Measurements from ENCODE around the gene RNF166.

The RNF166 gene

DNA sequence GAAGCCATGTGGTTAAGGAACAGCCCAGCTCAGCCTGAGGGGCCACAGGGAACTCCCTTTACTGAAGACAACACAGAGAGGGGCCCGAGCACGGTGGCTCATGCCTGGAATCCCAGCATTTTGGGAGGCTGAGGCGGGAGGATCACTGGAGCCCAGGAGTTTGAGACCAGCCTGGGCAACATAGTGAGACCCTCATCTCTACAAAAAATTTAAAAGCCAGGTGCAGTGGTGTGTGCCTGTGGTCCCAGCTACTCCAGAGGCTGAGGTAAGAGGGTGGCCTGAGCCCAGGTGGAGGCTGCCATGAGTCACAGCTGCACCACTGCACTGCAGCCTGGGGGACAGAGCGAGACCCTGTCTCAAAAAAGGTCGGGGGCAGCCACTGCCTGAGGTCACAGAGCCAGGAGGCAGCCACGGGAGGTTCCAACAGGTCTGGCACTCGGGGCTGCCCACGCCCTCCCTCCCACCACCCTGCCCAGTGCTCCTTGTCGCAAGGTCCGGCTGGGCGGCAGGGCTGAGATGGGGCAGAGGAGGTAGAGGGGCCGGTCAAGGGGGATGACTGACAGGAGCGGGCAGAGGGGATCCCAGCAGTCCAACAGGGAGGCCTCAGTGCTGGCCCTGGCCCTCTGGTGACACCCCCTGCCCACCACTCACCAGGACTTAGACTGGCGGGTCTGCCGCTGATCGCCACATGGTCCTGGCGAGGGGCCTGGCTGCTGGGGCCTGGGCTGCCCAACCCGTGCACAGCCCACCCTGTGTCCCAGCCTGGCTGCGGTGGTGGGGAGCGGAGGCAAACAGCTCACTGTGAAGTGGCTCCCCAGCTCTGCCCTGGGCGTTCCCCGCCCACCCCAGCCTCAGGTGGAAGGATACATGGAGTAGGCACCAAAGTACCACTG lies 58.8 kb downstream of the RNF166 start:
- peaks cover 0 to 20% (median 0%) of the 10 kb centered on the region in 5 donors for H3K36me3 ChIP-seq (ENCODE audit: control insufficient read depth in 5 of 5, insufficient read depth in 5 of 5, low read length in 5 of 5)
- H3K4me3 ChIP-seq (ENCODE audit: low read depth in 1 of 5, low read length in 5 of 5) = no peak overlapping the region
- no peak overlapping the region for H3K9ac ChIP-seq (ENCODE audit: low read length in 5 of 5)
- no peak overlapping the region for H3K27ac ChIP-seq (ENCODE audit: low read depth, low read length)
- peaks cover 0 to 39% (median 27%) of the 10 kb centered on the region in 5 donors for H3K4me1 ChIP-seq (ENCODE audit: control insufficient read depth in 5 of 5, insufficient read depth in 5 of 5, low read length in 5 of 5)
- H3K27me3 ChIP-seq (ENCODE audit: control insufficient read depth in 5 of 5, insufficient read depth in 4 of 5, low read length in 5 of 5) = no peaks in the 10 kb centered on the region
- no peaks in the 10 kb centered on the region for H3K9me3 ChIP-seq (ENCODE audit: control insufficient read depth in 5 of 5, low read length in 5 of 5)
